AG20443 (cell line): ENCODE results near the gene SLC2A6.
A peak's percentile ranks its signal among the peaks of the same experiment; 100 is the strongest.

Experiments used
- DNase-seq: peaks from one replicate; pipeline ENCODE4 v3.0.0; 2012; ENCODE audit warnings: low spot score, mixed read lengths

The SLC2A6 gene

DNA sequence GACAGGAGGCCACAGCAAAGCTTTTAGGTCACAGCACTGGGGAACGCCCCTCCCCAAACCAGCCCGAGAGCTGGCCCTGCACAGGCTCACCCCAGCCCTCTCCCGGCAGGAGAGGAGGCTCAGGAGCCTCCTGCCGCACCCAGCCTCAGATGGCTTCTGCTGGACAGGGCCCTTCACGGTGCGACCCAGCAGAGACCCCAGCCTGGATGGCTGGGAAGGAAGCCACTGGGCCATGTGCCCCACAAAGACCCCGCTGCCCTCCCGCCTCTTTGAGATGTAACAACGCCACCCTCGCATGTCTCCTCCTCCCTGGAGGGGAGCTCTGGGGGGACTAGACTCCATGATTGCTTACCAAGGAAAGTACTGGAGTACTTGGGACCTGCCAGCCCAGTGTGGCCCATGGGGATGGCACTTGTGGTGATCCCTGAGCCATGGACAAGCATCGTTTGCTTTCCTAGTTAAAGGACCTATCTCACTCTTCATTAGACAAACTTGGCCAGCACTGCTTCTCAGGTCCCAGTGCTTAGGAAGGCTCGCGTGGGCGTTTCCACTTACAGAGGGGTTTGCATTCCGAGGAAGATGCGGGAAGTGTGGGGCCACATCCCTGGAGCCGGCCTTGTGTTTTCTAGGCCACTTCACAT lies 36.8 kb upstream of the SLC2A6 start:
- no peak for DNase-seq

- no peak for DNase-seq
These were observed 36.3 kb upstream of the SLC2A6 start for GRCh38 chr9:133515240-133515610.

DNA sequence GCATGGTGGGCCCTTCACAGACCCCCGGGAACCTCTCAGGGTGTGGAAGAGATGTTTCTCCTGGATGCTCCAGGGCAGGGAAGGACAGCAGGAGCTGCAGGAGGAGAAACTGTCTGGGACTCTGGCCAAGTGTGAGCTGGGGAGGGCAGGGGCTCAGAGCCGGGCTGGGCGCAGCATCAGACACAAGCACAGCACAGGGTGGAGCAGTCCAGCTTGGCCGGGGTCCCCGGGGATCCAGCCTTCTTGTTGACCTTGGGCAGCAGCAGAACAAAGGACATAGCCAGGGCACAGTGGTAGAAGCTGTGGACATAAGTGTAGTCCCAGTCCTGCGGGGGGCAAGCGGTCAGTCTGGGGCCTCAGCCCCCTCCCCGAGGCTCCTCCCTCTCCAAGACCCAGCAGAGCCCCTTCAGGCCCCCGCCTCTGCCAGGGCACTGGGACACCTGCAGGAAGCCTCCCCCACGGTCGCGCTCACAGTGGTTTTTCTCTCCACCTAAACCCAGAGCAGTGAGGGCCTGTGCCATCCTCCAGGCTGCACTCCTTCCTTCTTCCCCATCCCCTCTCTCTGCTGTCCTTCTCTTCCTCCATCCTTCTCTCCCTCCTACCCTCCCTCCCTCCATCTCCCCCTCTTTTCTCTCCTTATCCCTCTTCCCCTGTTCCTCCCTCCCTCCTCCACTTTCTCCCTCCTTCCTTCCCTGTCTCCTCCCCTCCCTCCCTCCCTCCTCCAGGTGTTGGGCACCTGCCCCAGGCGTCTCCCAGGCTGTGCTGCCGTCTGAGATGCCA lies 35.8 kb upstream of the SLC2A6 start:
- no peak for DNase-seq

DNA sequence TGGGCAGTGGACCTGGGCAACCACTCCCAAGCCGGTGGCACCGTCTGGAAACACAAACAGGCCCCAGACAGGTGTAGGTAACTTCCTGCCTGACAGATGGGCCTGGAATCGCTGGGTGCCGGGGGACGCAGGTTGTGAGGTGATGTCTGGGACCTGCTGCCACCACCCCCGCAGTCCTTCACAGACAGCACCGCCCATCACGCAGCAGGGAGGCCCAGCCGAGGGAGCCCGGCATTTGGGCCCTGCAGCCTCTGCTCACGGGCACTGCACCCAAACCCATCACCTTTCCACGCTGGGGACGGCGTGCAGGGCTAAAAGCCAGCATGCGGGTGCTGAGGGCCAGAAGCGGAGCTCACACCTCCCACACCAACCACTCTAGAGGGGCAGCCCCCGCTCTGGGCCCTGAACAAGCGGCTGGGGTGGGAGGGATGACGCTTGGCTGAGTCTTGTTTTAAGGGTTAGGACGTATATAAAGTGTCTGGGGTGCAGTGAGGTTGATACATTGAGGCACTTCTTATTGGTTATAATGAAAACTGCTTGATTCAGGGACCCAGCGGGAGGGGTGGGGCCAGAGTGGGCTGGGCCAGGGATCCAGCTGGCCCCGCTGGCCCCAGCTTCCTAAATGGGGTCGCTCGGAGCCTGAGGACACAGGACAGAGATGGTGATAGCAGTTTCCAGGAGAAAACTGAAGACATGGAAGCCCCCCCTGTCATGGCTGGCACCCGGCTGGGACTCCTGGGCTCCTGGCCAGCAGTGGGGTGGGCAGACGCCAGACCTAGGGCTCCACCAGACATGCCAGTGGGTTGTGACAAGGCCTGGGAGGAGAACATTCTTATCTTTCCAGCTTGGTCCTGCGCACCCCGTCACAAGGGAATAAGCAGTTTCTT lies 34.6 kb upstream of the SLC2A6 start:
- DNase-seq = no peak

- no peak for DNase-seq
These were observed 33.6 kb upstream of the SLC2A6 start for GRCh38 chr9:133512253-133513213.

DNA sequence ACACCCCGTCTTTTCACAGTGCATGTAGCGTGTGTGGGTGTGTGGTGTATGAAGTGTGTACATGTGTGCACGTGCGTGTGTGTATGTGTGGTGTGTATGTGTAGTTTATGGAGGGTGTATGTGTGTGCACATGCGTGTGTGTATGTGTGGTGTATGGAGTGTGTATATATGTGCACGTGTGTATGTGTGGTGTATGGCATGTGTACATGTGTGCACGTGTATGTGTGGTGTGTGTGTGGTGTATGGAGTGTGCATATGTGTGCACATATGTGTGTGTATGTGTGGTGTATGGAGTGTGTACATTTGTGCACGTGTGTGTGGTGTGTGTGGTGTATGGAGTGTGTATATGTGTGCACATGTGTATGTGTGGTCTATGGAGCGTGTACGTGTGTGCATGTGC lies 32.7 kb upstream of the SLC2A6 start:
- DNase-seq = no peak

- no peak for DNase-seq
These were observed 32.1 kb upstream of the SLC2A6 start for GRCh38 chr9:133510926-133511505.

DNA sequence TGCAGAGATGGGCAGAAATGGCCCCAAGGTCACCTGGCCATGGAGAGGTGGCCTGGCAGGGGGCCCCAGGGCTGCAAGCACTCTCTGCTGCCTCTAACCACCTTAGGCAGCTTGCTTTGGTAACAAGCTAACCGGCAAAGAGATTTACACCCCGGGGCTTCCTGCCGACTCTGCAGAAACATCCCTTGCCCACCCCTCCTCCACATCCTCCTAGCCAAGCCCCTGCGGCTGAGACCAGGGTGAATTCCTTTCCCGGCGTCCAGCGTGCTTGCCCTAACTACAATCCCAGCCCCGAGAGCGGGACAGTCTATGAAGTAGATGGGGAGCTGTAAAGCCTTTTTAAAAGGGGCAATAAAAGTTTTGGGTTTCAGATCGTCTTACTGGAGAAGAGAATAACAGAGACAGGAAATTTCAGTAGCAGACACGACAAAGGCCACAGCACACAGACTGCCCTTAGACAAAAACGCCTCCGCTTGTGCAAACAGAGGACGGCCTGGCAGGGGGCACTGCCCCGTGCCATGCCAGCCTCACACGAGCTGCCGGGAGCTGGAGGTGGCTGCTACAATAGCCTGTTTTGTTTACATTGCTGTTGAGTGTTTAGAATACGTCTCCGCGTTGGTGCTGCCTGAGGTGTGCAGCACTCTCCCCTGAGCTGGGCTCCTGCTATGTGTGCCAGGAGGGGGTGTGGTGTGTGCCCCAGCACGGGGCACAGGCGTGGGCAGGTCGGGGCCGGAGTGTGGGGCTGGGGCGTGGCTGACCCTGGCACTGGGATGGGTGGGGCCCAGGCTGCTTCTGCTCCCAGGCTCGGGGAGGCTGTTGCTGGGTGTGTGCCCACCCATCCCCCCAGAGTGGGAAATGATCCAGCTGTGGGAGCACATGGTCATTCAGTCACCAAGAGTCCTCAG lies 30.5 kb upstream of the SLC2A6 start:
- no peak for DNase-seq

GRCh38 chr9:133508046-133508445 lies 29.1 kb upstream of the SLC2A6 start:
- DNase-seq = no peak

- DNase-seq = no peak
These were observed 28.5 kb upstream of the SLC2A6 start for GRCh38 chr9:133507246-133507965.

- peak; percentile 94 for DNase-seq
These were observed 27.7 kb upstream of the SLC2A6 start for GRCh38 chr9:133506653-133507038.

DNA sequence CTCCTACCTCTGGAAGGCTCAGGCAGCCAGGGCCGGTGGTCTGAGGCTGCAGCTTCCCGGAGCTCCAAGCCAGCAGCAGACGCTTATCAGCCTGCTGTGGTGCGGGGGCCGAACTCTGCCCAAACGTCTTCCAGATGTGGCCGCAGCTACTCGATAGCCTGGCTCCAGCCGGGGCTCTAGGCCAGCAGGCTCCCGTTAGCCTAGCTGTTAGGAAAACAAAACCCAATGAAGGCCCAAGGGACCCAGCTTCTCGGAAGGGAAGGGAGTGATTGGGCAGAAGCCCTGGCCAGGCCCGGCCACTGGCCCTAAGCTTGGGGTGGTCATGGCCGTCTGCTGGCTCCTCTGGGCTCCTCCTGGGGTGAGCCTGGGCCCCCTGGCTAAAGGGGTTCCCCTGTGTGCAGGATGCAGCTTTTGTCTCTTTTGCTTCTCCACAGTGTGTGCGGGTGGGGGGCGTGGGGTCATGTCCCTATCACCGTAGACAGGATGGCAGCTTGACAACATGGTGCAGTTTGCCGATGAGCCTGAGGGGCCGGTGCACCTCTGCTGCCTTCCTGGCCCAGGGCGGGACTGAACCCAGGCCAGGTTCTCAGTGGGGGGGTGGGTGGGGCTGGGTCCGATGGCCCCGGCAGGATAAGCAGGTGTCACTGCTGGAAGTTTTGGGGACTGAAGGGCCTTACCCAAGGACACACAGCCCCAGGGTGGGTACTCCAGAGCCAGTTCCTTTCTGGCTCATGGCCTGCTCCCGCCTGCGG lies 27.2 kb upstream of the SLC2A6 start:
- peak; percentile 84 for DNase-seq

DNA sequence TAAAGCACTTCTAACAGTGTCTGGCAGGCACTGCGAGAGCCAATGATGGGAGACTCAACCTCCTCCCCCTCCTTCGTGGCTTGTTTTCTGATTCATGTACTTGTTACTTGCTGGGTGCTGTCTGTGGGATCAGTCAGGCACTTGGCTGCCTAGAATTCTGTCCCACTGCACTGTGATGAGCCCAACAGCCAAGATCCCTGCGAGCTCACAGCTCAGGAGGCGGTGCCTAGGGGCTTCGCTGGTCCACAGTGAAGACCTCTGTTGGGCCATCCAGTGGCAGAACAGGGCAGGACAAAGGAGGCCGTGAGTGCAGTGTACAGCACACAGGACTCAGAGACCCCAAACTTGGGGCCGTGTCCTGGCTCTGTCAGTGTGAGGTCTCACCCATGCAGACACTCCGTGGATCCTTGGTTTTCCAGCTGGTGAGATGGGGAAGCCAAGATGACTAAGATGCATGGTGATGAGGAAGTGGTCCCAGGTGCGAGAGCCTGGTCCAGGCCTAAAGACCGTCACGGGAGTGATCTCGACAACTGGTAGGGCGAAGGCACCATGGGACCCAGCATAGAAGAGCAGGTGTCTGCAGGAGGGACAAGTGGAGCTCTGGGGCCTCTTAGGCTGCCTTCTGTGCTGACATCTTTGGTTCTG lies 26.4 kb upstream of the SLC2A6 start:
- DNase-seq = no peak

DNA sequence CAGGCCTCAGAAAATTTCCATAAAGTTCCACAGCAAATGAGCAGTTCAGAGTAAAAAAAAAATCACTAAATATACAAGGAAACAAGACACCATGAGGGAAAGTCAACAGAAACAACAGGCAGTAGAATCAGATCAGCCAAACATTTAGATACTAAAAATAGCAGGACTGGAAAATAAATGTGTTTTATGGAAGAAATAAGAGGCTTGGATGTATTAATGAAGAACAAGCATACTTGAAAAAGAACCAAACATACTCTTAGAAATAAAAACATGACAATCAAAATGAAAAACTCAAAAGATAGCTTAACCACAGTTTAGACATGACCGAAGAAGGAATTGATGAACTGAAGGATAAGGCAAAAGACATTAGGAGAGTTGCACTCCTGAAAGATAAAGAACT lies 23.2 kb upstream of the SLC2A6 start:
- no peak for DNase-seq

DNA sequence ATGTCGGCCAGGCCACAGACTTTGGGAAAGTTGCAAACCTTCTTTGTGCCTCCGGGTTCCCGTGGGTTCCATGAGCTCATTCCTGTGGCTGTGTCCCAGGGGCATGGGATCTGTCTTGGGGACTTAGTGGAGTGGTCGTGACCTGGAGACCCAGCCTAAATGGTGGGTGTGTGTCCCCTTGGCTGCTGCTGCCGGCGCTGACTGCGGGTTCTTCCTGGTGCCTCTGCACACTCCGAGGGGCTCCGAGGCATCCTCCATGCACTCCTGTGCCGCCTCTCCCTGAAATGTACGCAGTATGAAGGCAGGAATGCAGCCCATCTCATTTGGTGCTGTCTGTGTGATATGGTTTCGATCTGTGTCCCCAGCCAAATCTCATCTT lies 21.0 kb upstream of the SLC2A6 start:
- DNase-seq = no peak

- no peak for DNase-seq
These were observed 20.4 kb upstream of the SLC2A6 start for GRCh38 chr9:133499132-133499891.
